Measurements from ENCODE around the gene DNAJB7.
"Not testable (repeated sequence)": the region's sequence is repeated elsewhere in the genome, so short reads cannot be mapped to it uniquely, and the experiment has no call there.

DNAJB7 gene

GRCh38 chr22:40838486-40838885, 23.4 kb downstream of the DNAJB7 start:
- peak; percentile 81 for DNase-seq

- DNase-seq, result no peak
Observed at GRCh38 chr22:40834619-40835018, 27.3 kb downstream of the DNAJB7 start.

DNA sequence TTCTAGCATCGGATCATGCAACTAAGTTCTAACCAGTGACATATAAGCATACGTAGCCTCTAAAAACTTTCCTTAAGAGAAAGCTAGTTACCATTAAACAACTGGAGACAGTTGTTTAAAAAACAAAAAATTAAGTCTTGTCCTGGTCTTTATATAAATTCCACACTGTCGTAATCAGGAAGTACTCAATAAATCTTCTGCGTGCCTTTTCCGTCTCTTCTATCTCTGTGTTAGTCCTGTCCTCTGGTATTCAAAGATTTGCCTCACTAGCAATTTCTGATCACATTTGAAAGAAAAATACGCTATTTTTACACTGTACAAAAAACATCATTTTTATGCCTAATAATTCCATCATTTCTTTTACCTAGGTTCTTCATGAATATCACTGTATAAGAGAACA, 32.8 kb downstream of the DNAJB7 start:
- no peak for DNase-seq

- no peak for DNase-seq
Observed at GRCh38 chr22:40826984-40827741, 34.8 kb downstream of the DNAJB7 start.

DNA sequence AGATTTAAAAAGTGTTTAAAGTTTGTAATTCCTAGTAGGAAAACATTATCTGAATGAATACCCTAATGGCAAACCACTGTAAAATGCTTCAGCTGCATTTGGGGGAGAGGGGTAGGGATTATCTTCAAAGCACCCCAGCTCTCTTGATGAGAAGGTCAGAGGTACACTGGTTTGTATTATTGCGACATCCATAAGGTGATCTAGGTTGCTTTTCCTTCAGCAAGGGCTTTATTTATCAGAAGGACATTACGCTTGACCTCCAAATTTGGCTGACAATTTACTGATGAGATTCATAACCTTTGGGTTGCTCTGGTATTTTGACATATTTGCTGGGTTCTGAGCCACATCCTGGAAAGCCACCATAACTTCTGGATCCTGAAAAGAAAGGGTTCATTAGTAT, 35.6 kb downstream of the DNAJB7 start:
- DNase-seq, result not testable (repeated sequence)

DNA sequence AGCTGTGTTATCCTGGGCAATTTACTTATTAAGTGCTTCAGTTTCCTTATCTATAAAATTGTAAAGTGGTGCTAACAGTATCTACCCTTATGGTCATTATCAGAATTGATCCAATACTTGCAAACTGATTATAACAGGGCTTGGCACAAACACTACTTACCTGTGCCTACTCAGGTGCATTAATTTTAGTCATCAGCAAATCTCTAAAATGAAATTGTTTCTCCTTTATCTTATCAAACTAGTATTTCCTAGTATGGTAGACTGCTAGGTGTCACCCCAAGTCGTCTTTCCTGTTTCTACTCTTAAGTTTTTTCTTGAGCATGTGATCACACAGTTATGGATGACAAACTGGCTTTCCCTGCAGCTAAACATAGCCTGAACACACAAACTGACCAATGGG, 38.5 kb downstream of the DNAJB7 start:
- no peak for DNase-seq

- DNase-seq, result peak; percentile 82
Observed at GRCh38 chr22:40819599-40820140, 42.2 kb downstream of the DNAJB7 start.

DNA sequence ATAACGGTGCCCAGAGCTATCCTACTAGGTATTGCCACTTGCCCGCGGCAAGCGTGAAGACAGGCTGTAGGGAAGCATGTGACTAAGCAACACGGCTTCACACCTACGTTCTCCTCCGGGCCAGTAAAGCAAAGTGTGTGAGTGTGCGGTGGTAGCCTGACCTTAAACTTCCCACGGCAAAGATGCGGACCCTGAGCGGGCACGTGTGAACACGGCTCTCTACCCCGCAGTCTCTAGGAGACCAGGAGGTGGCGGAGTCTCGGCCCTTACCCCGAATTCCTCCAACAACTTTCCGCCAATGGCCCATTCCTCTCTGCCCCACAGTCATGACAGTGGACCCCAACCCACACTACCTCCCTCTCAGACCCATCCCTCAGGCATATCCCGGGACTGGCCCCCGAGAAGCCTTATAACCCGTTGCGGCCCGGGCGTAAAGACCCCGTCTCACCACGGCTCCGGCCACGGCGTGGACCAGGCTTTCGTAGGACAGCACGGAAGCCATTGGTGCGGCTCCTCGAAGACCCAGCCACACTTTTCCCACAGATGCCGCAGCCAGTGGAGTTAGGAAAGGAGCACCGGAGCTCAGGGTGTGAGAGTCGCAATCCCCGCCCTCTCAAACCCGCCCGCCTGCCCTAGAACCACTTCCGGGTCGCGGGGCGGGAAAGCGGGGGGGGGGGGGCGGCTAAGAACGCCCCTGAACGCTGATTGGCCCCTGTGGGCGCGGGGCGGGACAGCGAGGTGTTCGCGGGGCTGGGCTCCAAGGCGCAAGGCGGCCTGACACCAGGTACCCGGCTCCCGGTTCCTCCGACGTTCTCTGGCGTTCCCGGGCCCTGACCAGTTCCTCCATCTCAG, 42.9 kb downstream of the DNAJB7 start, which contains the start of gene SLC25A17:
SLC25A17 (minus strand) TSS at position 600 of the 852 bp plus-strand sequence; CDS start at position 502, 98 bp downstream.
- peak; percentile 94 for DNase-seq

DNA sequence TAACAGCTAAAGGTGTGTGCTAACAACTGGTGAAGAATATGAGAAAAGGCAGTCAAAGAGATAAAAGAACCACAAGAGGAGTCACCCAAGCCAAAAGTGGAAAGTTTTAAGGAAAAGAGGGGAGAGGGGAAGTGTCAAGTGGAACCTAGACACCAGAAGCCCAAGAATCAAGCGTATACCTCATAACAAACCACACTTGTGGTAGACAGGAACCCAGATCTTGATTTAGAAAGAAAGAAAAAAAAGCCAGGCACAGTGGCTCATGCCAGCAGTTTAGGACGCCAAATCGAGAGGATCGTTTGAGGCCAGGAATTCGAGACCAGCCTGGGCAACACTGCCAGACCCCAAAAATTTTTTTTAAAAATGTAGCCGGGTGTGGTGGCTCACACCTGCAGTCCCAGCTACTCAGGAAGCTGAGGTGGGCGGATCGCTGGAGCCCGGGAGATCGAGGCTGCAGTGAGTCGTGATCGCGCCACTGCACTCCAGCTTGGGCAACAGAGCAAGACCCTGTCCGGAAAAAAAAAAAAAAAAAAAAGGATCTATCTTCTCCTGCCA, 43.6 kb downstream of the DNAJB7 start:
- DNase-seq, result no peak

DNA sequence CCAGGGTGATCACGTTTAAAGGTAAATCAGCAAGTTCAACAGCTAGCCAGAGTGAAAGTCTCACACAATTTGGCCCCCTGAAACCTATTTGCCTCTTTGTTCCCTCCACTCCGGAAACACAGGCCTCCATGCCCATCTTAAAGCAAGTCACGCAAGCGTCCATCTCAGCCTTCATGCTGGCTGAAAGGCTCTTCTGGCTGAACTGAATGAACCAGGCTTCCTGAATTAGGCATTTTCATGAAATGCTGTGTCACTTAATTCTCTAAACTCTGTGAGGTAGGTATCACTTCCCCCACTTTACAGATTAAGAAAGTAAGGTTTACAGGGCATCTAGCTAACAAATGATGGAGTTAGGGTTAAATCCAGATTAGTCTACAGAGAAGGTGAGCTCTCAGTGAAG, 44.2 kb downstream of the DNAJB7 start:
- DNase-seq, result no peak

DNA sequence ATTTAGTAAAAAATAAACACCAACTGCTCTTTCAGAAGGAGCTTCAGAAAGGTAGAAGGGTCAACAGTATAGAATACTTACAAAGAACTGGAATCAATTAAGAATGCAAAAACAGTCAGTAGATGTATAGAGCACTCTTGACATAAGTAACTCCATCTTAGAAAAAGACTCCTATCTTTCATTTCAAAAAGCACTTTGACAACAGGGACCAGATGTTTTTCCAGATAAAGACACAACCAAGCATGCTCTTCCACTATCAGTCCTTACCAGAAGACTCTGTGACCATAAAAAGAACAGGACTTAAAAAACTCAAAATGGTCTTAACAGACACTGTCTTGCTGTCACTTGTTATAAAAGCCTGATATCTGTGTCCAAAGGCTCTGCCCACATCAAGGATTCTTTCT, 48.0 kb downstream of the DNAJB7 start:
- DNase-seq, result no peak
